Measurements from ENCODE around the gene MPPED2.

MPPED2 gene

GRCh38 chr11:30452842-30453241, 133.3 kb downstream of the MPPED2 start:
- no peak for DNase-seq (ENCODE audit: low spot score)
- in situ Hi-C loops (cut with MboI; ENCODE audit: low pct_unique_long_range_greater_than_20kb, low sequenced_read_pairs, unreplicated experiment): no loop called here
- TF ChIP-seq, protein P1, sequence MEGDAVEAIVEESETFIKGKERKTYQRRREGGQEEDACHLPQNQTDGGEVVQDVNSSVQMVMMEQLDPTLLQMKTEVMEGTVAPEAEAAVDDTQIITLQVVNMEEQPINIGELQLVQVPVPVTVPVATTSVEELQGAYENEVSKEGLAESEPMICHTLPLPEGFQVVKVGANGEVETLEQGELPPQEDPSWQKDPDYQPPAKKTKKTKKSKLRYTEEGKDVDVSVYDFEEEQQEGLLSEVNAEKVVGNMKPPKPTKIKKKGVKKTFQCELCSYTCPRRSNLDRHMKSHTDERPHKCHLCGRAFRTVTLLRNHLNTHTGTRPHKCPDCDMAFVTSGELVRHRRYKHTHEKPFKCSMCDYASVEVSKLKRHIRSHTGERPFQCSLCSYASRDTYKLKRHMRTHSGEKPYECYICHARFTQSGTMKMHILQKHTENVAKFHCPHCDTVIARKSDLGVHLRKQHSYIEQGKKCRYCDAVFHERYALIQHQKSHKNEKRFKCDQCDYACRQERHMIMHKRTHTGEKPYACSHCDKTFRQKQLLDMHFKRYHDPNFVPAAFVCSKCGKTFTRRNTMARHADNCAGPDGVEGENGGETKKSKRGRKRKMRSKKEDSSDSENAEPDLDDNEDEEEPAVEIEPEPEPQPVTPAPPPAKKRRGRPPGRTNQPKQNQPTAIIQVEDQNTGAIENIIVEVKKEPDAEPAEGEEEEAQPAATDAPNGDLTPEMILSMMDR (IDR thresholded peaks at IDR 0.05; ENCODE audit: extremely low read depth, insufficient read depth, missing control alignments): no peak

DNA sequence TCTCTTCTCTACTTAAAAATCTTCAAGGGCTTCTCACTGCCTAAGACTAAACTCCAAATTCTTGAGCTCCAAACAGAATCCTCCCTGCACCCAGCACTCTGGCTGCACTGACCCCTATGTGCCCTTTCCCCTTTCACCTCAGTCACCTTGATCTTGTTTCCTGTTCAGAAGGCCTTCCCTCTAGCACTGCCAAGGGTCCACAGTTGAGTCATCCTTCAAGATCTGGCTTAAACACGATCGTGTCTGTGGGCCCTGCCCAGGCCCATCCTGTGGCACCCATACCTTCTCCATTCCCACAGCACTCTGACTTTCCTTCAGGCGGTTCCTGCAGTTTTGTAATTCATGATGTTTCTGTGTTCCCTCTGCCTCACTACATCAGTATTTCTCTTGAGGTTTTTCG, 134.0 kb downstream of the MPPED2 start:
- in situ Hi-C loops (cut with MboI; ENCODE audit: low pct_unique_long_range_greater_than_20kb, low sequenced_read_pairs, unreplicated experiment): no loop called here
- TF ChIP-seq, protein P1 (IDR thresholded peaks at IDR 0.05; ENCODE audit: extremely low read depth, insufficient read depth, missing control alignments): no peak
- no peak for DNase-seq (ENCODE audit: low spot score)

GRCh38 chr11:30451626-30452025, 134.5 kb downstream of the MPPED2 start:
- TF ChIP-seq, protein P1 (IDR thresholded peaks at IDR 0.05; ENCODE audit: extremely low read depth, insufficient read depth, missing control alignments): no peak
- no peak for DNase-seq (ENCODE audit: low spot score)
- in situ Hi-C loops (cut with MboI; ENCODE audit: low pct_unique_long_range_greater_than_20kb, low sequenced_read_pairs, unreplicated experiment): no loop called here

DNA sequence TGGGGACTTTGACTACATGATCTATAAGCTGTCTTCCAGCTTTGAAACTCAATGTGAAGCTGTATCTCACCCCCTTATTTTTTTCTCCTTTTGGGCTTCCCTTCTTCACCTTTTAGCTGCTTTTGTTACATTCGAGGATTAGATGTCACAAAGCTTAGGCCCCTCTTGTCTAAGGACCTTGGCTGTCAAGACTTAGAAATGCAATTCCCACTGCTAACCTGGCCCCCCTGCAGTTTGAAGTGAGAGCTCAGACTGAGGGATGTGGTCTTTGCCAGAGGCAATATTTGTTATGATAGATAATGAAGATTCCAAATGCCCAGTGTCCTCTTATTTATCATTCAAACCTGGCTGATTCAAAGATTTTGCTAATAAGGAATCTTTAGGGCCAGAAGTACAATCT, 135.0 kb downstream of the MPPED2 start:
- in situ Hi-C loops (cut with MboI; ENCODE audit: low pct_unique_long_range_greater_than_20kb, low sequenced_read_pairs, unreplicated experiment): no loop called here
- TF ChIP-seq, protein P1 (IDR thresholded peaks at IDR 0.05; ENCODE audit: extremely low read depth, insufficient read depth, missing control alignments): no peak

GRCh38 chr11:30447058-30447640, 139.0 kb downstream of the MPPED2 start:
- TF ChIP-seq, protein P1 (IDR thresholded peaks at IDR 0.05; ENCODE audit: extremely low read depth, insufficient read depth, missing control alignments): no peak
- DNase-seq (ENCODE audit: low spot score): no peak
- in situ Hi-C loops (cut with MboI; ENCODE audit: low pct_unique_long_range_greater_than_20kb, low sequenced_read_pairs, unreplicated experiment): no loop called here

More for the DNA sequence above, 135.0 kb downstream of the MPPED2 start:
- no peak for DNase-seq (ENCODE audit: low spot score)

GRCh38 chr11:30446520-30446919, 139.6 kb downstream of the MPPED2 start:
- no peak for DNase-seq (ENCODE audit: low spot score)
- in situ Hi-C loops (cut with MboI; ENCODE audit: low pct_unique_long_range_greater_than_20kb, low sequenced_read_pairs, unreplicated experiment): no loop called here
- TF ChIP-seq, protein P1 (IDR thresholded peaks at IDR 0.05; ENCODE audit: extremely low read depth, insufficient read depth, missing control alignments): no peak

Data from GM13977 (cell line).